GM19025 (cell line): ENCODE data around the gene RPS27L.

Experiments used
- ATAC-seq: cut with Tn5 transposase; IDR thresholded peaks from one replicate; pipeline ENCODE4 v1.9.1; 2021; ENCODE audit warnings: mild to moderate bottlenecking, low read depth, moderate library complexity; ENCODE audit not compliant: unreplicated experiment

Gene RPS27L

GRCh38 chr15:63188247-63188925 is 31.1 kb upstream of the RPS27L start:
- ATAC-seq = no peak

GRCh38 chr15:63187589-63188226 is 30.4 kb upstream of the RPS27L start:
- ATAC-seq = no peak

- no peak for ATAC-seq
Observed at GRCh38 chr15:63186065-63186464, 28.8 kb upstream of the RPS27L start.

GRCh38 chr15:63185206-63185605 is 27.9 kb upstream of the RPS27L start:
- ATAC-seq = no peak

- ATAC-seq = no peak
Observed at GRCh38 chr15:63181648-63182047, 24.4 kb upstream of the RPS27L start.

- no peak for ATAC-seq
Observed at GRCh38 chr15:63180746-63181145, 23.5 kb upstream of the RPS27L start.

GRCh38 chr15:63178034-63178433 is 20.8 kb upstream of the RPS27L start:
- no peak for ATAC-seq

- ATAC-seq = no peak
Observed at GRCh38 chr15:63176302-63176701, 19.0 kb upstream of the RPS27L start.

GRCh38 chr15:63172851-63173451 is 15.7 kb upstream of the RPS27L start:
- no peak for ATAC-seq

- no peak for ATAC-seq
Observed at GRCh38 chr15:63172376-63172775, 15.1 kb upstream of the RPS27L start.

GRCh38 chr15:63169788-63170187 is 12.5 kb upstream of the RPS27L start:
- ATAC-seq = no peak

GRCh38 chr15:63166219-63166618 is 8.9 kb upstream of the RPS27L start:
- ATAC-seq = no peak

GRCh38 chr15:63165166-63165859 is 8.0 kb upstream of the RPS27L start:
- ATAC-seq = no peak

GRCh38 chr15:63163217-63163616 is 5.9 kb upstream of the RPS27L start:
- ATAC-seq = no peak

- no peak for ATAC-seq
Observed at GRCh38 chr15:63160638-63161037, 3.4 kb upstream of the RPS27L start.

GRCh38 chr15:63157891-63158431 is 684 bp upstream of the RPS27L start:
- ATAC-seq = no peak

- ATAC-seq = no peak
Observed at GRCh38 chr15:63156755-63157117, 541 bp downstream of the RPS27L start.

- ATAC-seq = no peak
Observed at GRCh38 chr15:63156086-63156710, 1.1 kb downstream of the RPS27L start.

GRCh38 chr15:63155486-63155885 is 1.8 kb downstream of the RPS27L start:
- ATAC-seq = no peak

GRCh38 chr15:63151665-63152064 is 5.6 kb downstream of the RPS27L start:
- ATAC-seq = no peak

GRCh38 chr15:63146684-63147083 is 10.6 kb downstream of the RPS27L start:
- ATAC-seq = no peak
